ENCODE measurements around the gene ABCA3. TPM values are rescaled to one million over a fixed set of nuclear protein-coding genes. Genes with fewer than 3 reads are reported as not detected.
"Not testable (repeated sequence)": the region's sequence is repeated elsewhere in the genome, so short reads cannot be mapped to it uniquely, and the experiment has no call there.

The ABCA3 gene
- total and polyA plus RNA-seq, 12 donors, result 3.3 to 30.8 (median 21.6) TPM

- Histone ChIP-seq H3K27me3 (no peaks in the 10 kb centered on the region), H3K36me3 (replicated peaks in 1 of 2) (peaks cover 0 to 47% of the 10 kb centered on the region in 2 donors), H3K27ac (no peak overlapping the region), H3K9me3 (replicated peaks in 1 of 3) (no peaks in the 10 kb centered on the region), H3K4me3 (no peak overlapping the region), H3K4me1 (replicated peaks in 1 of 2) (peaks cover 0 to 7% of the 10 kb centered on the region in 2 donors)
- no peak for DNase-seq
- 95 to 100% (median 96%) methylated on average over 5 to 19 of the region's 19 CpGs for WGBS, 4 donors
- intact Hi-C loops (cut with DNase I), result no loop called here
- no peak for TF ChIP-seq CTCF (IDR thresholded peaks at IDR 0.05)
- no peak for TF ChIP-seq POLR2A (IDR thresholded peaks at IDR 0.05)
These were observed 97.4 kb downstream of the ABCA3 start for GRCh38 chr16:2243031-2243528.

GRCh38 chr16:2242598-2242997 lies 97.9 kb downstream of the ABCA3 start:
- Histone ChIP-seq H3K27ac (no peak overlapping the region), H3K4me1 (replicated peaks in 1 of 2) (peaks cover 0 to 7% of the 10 kb centered on the region in 2 donors), H3K36me3 (replicated peaks in 1 of 2) (peaks cover 0 to 47% of the 10 kb centered on the region in 2 donors), H3K9me3 (replicated peaks in 1 of 3) (no peaks in the 10 kb centered on the region), H3K27me3 (no peaks in the 10 kb centered on the region), H3K4me3 (no peak overlapping the region)
- 73 to 90% (median 79%) methylated on average over 5 to 11 of the region's 11 CpGs for WGBS, 4 donors
- TF ChIP-seq POLR2A (IDR thresholded peaks at IDR 0.05) (no peak), CTCF (IDR thresholded peaks at IDR 0.05) (no peak)
- intact Hi-C loops (cut with DNase I), result no loop called here
- DNase-seq, result no peak

- H3K9me3 ChIP-seq (replicated peaks in 1 of 3); intact Hi-C loops (cut with DNase I); H3K4me3 ChIP-seq; DNase-seq; H3K27me3 ChIP-seq; H3K27ac ChIP-seq: not testable (repeated sequence)
- 76 to 84% (median 82%) methylated on average over 9 of the region's 9 CpGs for WGBS, 4 donors
- Histone ChIP-seq H3K36me3 (replicated peaks in 1 of 2) (peaks cover 0 to 38% of the 10 kb centered on the region in 2 donors), H3K4me1 (replicated peaks in 1 of 2) (peaks cover 12 to 21% of the 10 kb centered on the region in 2 donors)
These were observed 100.2 kb downstream of the ABCA3 start for GRCh38 chr16:2240331-2240730.

GRCh38 chr16:2238838-2239675 lies 101.5 kb downstream of the ABCA3 start:
- Histone ChIP-seq H3K4me1 (replicated peaks in 1 of 2) (peaks cover 12 to 21% of the 10 kb centered on the region in 2 donors), H3K4me3 (no peak overlapping the region), H3K27me3 (peaks cover 9% of the 10 kb centered on the region), H3K27ac (peak overlapping the region in 1 of 5 donors; percentile 32), H3K9me3 (replicated peaks in 1 of 3) (no peaks in the 10 kb centered on the region), H3K36me3 (replicated peaks in 1 of 2) (peaks cover 0 to 39% of the 10 kb centered on the region in 2 donors)
- intact Hi-C loops (cut with DNase I), result no loop called here
- 51 to 63% (median 61%) methylated on average over 7 to 15 of the region's 15 CpGs for WGBS, 4 donors
- DNase-seq, result peak in 5 of 7 donors; percentile 52 to 72 (median 70)
- TF ChIP-seq CTCF (IDR thresholded peaks at IDR 0.05) (no peak), POLR2A (IDR thresholded peaks at IDR 0.05) (no peak)

Measured in adrenal gland (tissue), 12 donors.